CD4-positive, alpha-beta T cell (primary cell): ENCODE results near the gene CROCC2. TPM values are rescaled to one million over a fixed set of nuclear protein-coding genes. Genes with fewer than 3 reads are reported as not detected.

ENCODE experiments used
- ATAC-seq: fragments of 200-7000 bp; cut with Tn5 transposase; one replicate; pipeline ENCODE4 v1.10.0; 2022; ENCODE audit warnings: mild to moderate bottlenecking; ENCODE audit not compliant: poor library complexity
- CTCF ChIA-PET: fragments of 350-600 bp; sonication (Branson Sonifier 250); formaldehyde crosslinking; loops from one replicate; lab custom pipeline; 2021; ENCODE audit warnings: antibody characterized with exemption, inconsistent platforms; lab: Charles Lee
- POLR2A ChIA-PET: fragments of 350-600 bp; sonication (Branson Sonifier 250); formaldehyde crosslinking; loops from one replicate; lab custom pipeline; 2021; ENCODE audit warnings: antibody characterized with exemption, inconsistent platforms; lab: Charles Lee
- DNase-seq, 14 experiments: peaks; one replicate each; pipeline ENCODE4 v3.0.0-alpha.2; 2013 to 2020; ENCODE audit warnings: mixed read lengths in 2 of 14
- H3K27ac ChIP-seq, 2 donors: one replicate each; pipeline versions ENCODE4 v1.5.1 to v1.7.0; 2013; ENCODE audit warnings: low read length in 2 of 2, low read depth in 1 of 2, mild to moderate bottlenecking in 1 of 2
- H3K27me3 ChIP-seq, 2 experiments: 1 replicate in 1 of 2; 2 replicates in 1 of 2; pipeline versions ENCODE4 v1.6.1 to v1.7.0; 2013; ENCODE audit warnings: low read length in 2 of 2, control low read depth in 1 of 2, mild to moderate bottlenecking in 1 of 2, moderate library complexity in 1 of 2; ENCODE audit not compliant: insufficient read depth in 2 of 2, control insufficient read depth in 1 of 2
- H3K36me3 ChIP-seq: one replicate; pipeline ENCODE4 v1.6.1; 2013; ENCODE audit warnings: low read length, control low read depth; ENCODE audit not compliant: insufficient read depth
- H3K4me1 ChIP-seq: one replicate; pipeline ENCODE4 v1.6.1; 2013; ENCODE audit warnings: low read length, control low read depth; ENCODE audit not compliant: insufficient read depth
- H3K4me3 ChIP-seq: one replicate; pipeline ENCODE4 v1.5.1; 2013; ENCODE audit warnings: mild to moderate bottlenecking, low read length, moderate library complexity
- H3K9me3 ChIP-seq, 2 experiments: 1 replicate in 1 of 2; 2 replicates in 1 of 2; pipeline versions ENCODE4 v1.6.1 to v1.7.0; 2013; ENCODE audit warnings: low read length in 2 of 2, mild to moderate bottlenecking in 2 of 2, control low read depth in 1 of 2, moderate library complexity in 1 of 2; ENCODE audit not compliant: control insufficient read depth in 1 of 2, insufficient read depth in 1 of 2
- H3K27ac Mint-ChIP-seq: one replicate; pipeline ENCODE4 v1.8.0; 2020; ENCODE audit warnings: mixed read lengths
- H3K27me3 Mint-ChIP-seq: one replicate; pipeline ENCODE4 v1.8.0; 2021; ENCODE audit warnings: mixed read lengths
- H3K36me3 Mint-ChIP-seq: one replicate; pipeline ENCODE4 v1.8.0; 2021; ENCODE audit warnings: low read depth, mixed read lengths
- H3K4me1 Mint-ChIP-seq: one replicate; pipeline ENCODE4 v1.8.0; 2021; ENCODE audit warnings: low read depth, mixed read lengths
- H3K4me3 Mint-ChIP-seq: one replicate; pipeline ENCODE4 v1.8.0; 2020; ENCODE audit warnings: mild to moderate bottlenecking, mixed read lengths
- H3K9me3 Mint-ChIP-seq: one replicate; pipeline ENCODE4 v1.8.0; 2020; ENCODE audit warnings: mixed read lengths
- intact Hi-C, 2 experiments: fragments of 100-400 bp; cut with DNase I in 1 of 2; cut with micrococcal nuclease in 1 of 2; formaldehyde crosslinking; loops; one replicate each; pipeline versions ENCODE4 v1.15.1 to v1.9.0; 2023 to 2025; cut with DNase I, micrococcal nuclease
- total RNA-seq, 174 experiments: library from RNA in 2 of 174; stranded (reverse) in 2 of 174; gene quantifications; one replicate each; pipeline ENCODE4 v1.2.3 and lab custom pipeline; 2021 to 2026
- TF ChIP-seq, protein P1 (sequence below): fragments of 200-600 bp; IDR thresholded peaks from one replicate; pipeline ENCODE4 v1.8.0; 2022; ENCODE audit warnings: antibody characterized with exemption, mild to moderate bottlenecking

CROCC2 gene
- total RNA-seq, 2 experiments from 2014 or later, result not detected

DNA sequence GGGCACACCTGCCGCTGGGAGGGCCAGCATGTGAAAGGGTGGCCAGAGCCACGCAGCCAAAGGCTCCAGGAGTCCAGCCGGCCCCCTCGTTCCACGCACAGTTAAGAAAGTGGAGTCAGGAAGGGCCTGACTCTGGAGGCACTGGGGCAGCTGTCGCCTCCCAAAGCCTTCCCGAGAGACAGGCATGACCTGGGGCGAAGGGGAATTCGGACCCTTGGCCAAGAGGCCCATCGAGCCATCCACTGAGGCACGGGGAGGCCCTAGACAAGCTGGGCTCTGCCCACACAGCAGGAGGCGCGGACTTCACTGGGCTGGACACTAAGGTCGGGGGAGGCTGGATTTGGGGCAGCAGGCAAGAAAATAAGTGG is 53.8 kb downstream of the CROCC2 start:
- no peaks in the 10 kb centered on the region for H3K4me1 Mint-ChIP-seq
- no peaks in the 10 kb centered on the region for H3K4me1 ChIP-seq
- H3K27ac Mint-ChIP-seq, result no peak overlapping the region
- POLR2A ChIA-PET, result no interaction called here
- peaks cover 5% of the 10 kb centered on the region for H3K27me3 Mint-ChIP-seq
- no peak overlapping the region for H3K4me3 Mint-ChIP-seq
- intact Hi-C loops, result no loop called here
- no peaks in the 10 kb centered on the region for H3K9me3 ChIP-seq
- H3K27me3 ChIP-seq, result peaks cover 0 to 4% of the 10 kb centered on the region in 2 experiments
- H3K36me3 Mint-ChIP-seq, result no peaks in the 10 kb centered on the region
- no peak overlapping the region for H3K4me3 ChIP-seq
- no peak overlapping the region for H3K27ac ChIP-seq
- CTCF ChIA-PET, result no interaction called here
- no peaks in the 10 kb centered on the region for H3K9me3 Mint-ChIP-seq
- ATAC-seq (no peak), DNase-seq (peak in 1 of 14 experiments; percentile 8)
- TF ChIP-seq, protein P1, sequence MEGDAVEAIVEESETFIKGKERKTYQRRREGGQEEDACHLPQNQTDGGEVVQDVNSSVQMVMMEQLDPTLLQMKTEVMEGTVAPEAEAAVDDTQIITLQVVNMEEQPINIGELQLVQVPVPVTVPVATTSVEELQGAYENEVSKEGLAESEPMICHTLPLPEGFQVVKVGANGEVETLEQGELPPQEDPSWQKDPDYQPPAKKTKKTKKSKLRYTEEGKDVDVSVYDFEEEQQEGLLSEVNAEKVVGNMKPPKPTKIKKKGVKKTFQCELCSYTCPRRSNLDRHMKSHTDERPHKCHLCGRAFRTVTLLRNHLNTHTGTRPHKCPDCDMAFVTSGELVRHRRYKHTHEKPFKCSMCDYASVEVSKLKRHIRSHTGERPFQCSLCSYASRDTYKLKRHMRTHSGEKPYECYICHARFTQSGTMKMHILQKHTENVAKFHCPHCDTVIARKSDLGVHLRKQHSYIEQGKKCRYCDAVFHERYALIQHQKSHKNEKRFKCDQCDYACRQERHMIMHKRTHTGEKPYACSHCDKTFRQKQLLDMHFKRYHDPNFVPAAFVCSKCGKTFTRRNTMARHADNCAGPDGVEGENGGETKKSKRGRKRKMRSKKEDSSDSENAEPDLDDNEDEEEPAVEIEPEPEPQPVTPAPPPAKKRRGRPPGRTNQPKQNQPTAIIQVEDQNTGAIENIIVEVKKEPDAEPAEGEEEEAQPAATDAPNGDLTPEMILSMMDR, result no peak
- H3K36me3 ChIP-seq, result no peaks in the 10 kb centered on the region

DNA sequence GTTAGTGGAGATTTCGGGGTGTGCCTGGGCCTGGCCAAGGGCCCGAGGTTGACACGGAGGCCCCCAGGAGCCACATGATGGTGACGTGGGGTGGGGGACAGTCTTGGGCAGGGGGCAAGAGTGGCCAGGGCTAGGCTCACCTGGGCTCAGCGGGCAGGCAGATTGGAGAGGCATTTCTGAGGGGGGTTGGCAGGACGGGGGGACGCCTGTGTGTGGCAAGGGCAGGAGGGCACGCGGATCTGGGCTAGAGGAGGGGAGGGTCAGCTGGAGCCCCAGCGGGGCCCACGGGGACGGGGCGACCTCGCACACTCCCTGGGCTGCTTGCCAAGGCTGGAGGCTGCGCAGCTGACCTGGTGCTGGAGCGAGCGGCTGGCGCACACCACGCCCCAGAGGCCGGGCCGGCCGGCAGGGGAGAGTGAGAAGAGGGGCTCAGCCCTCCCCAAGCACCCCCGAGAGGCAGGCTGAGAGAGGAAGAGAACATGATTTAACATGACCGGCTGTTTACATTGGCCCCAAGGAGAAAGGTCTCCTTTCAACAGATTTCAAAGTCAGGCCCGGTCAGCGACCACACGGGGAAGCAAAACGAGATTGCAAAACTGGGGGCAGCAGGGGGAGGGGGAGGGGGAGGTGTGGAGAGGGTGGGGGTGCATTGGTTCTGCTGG is 54.3 kb downstream of the CROCC2 start:
- H3K36me3 Mint-ChIP-seq, result no peaks in the 10 kb centered on the region
- TF ChIP-seq, protein P1, result no peak
- peaks cover 0 to 4% of the 10 kb centered on the region in 2 experiments for H3K27me3 ChIP-seq
- peak in 1 of 14 experiments; percentile 7 for DNase-seq
- no peak overlapping the region for H3K4me3 ChIP-seq
- no peaks in the 10 kb centered on the region for H3K9me3 ChIP-seq
- H3K27me3 Mint-ChIP-seq, result no peaks in the 10 kb centered on the region
- ChIA-PET POLR2A (no interaction called here), CTCF (no interaction called here)
- H3K27ac ChIP-seq, result no peak overlapping the region
- H3K36me3 ChIP-seq, result no peaks in the 10 kb centered on the region
- ATAC-seq, result no peak
- no peaks in the 10 kb centered on the region for H3K4me1 Mint-ChIP-seq
- H3K9me3 Mint-ChIP-seq, result no peaks in the 10 kb centered on the region
- H3K4me3 Mint-ChIP-seq, result no peak overlapping the region
- no peak overlapping the region for H3K27ac Mint-ChIP-seq
- intact Hi-C loops, result no loop called here
- no peaks in the 10 kb centered on the region for H3K4me1 ChIP-seq

DNA sequence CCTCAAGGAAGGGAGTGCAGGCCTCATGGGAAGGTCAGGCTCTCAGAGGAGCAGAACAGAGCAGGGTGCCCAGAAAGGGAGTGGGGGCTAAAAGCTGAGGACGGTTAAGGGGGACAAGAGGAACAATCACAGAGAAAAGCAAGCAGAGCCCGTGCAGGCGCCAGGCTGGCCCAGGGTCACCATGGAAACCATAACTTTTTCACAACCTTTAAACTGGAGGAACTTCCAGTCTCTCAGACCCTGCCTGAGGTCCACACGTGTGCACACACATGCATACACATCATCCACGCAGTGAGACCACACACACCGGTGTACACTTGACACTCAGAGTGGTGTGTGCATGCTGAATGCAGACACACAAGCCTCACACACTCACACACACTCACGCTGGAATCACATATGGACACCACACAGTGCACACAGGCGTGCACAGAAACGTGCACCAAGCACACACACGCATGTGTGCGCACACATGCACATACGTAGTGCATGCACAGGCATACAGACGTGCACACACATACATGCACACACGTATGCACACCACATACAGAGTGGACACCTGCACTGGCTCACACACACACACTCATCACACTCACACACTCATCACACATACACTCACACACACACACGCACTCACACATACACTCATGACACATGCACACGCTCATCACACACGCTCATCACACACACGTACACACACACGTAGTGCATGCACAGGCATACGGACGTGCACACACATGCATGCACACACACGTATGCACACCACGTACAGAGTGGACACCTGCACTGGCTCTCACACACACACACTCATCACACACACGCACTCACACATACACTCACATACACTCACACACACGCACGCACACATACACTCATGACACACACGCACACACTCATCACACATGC is 55.1 kb downstream of the CROCC2 start:
- DNase-seq (peak in 1 of 14 experiments; percentile 16), ATAC-seq (no peak)
- Histone ChIP-seq H3K36me3 (no peaks in the 10 kb centered on the region), H3K4me3 (no peak overlapping the region), H3K27me3 (peaks cover 0 to 4% of the 10 kb centered on the region in 2 experiments), H3K9me3 (no peaks in the 10 kb centered on the region), H3K4me1 (no peaks in the 10 kb centered on the region), H3K27ac (no peak overlapping the region)
- ChIA-PET CTCF (no interaction called here), POLR2A (no interaction called here)
- Mint-ChIP-seq H3K9me3 (no peaks in the 10 kb centered on the region), H3K36me3 (no peaks in the 10 kb centered on the region), H3K4me1 (no peaks in the 10 kb centered on the region), H3K4me3 (no peak overlapping the region), H3K27ac (no peak overlapping the region), H3K27me3 (no peaks in the 10 kb centered on the region)
- TF ChIP-seq, protein P1, result no peak
- intact Hi-C loops, result no loop called here
